ENCODE measurements around the gene SNAPC2. TPM values are rescaled to one million over a fixed set of nuclear protein-coding genes. Genes with fewer than 3 reads are reported as not detected.

The SNAPC2 gene
- polyA plus RNA-seq, 1 of the 3 experiments (the other 2 are of a cell fraction), result 38.7 TPM

GRCh38 chr19:7905859-7906258 lies 14.3 kb upstream of the SNAPC2 start:
- Histone ChIP-seq H3F3A (replicated peaks; ENCODE audit: insufficient read depth) (no peaks in the 10 kb centered on the region), H3K4me3 (ENCODE audit: low read depth in 2 of 2, low read length in 1 of 2) (no peak overlapping the region), H4K20me1 (ENCODE audit: insufficient read depth) (peaks cover 36% of the 10 kb centered on the region), H3K9me2 (no peaks in the 10 kb centered on the region), H3K4me1 (ENCODE audit: control insufficient read depth in 1 of 2, insufficient read depth in 2 of 2, low read depth in 1 of 2, low read length in 1 of 2) (peaks cover 0 to 19% of the 10 kb centered on the region in 2 experiments; a peak in 2 of 4 replicates), H2AFZ (ENCODE audit: low read depth) (no peak overlapping the region), H3K36me3 (replicated peaks in 1 of 2; ENCODE audit: control insufficient read depth in 1 of 2, insufficient read depth in 2 of 2, low read length in 1 of 2) (peaks cover 3 to 15% of the 10 kb centered on the region in 2 experiments), H3K27me3 (ENCODE audit: insufficient read depth) (no peaks in the 10 kb centered on the region), H3K9ac (no peak overlapping the region), H3K9me3 (no peaks in the 10 kb centered on the region), H3K4me2 (no peak overlapping the region; the same call in 1 of the 2 replicates), H3K79me2 (ENCODE audit: insufficient read depth) (peaks cover 43% of the 10 kb centered on the region), H3K27ac (ENCODE audit: low read depth in 2 of 2, low read length in 1 of 2) (no peak overlapping the region)
- DNase-seq, result no peak
- TF ChIP-seq NFIC (IDR thresholded peaks at IDR 0.05; ENCODE audit: borderline replicate concordance), result no peak
- no peak for TF ChIP-seq FOSL2 (IDR thresholded peaks at IDR 0.05; ENCODE audit: borderline replicate concordance, low read depth)
- no peak for TF ChIP-seq GABPA (IDR thresholded peaks at IDR 0.05; ENCODE audit: low read depth)
- TF ChIP-seq RXRA (IDR thresholded peaks at IDR 0.05; ENCODE audit: borderline replicate concordance, low read depth), result no peak
- no peak for TF ChIP-seq IRF3 (IDR thresholded peaks at IDR 0.05; ENCODE audit: low read depth, low read length)
- no peak for TF ChIP-seq PBX3 (IDR thresholded peaks at IDR 0.05)
- no peak for TF ChIP-seq USF1 (IDR thresholded peaks at IDR 0.05; ENCODE audit: borderline replicate concordance, low read depth)
- no peak for TF ChIP-seq MAX (IDR thresholded peaks at IDR 0.05; ENCODE audit: low read depth)
- TF ChIP-seq SIN3A (IDR thresholded peaks at IDR 0.05; ENCODE audit: borderline replicate concordance, low read depth, low read length), result no peak
- TF ChIP-seq YY1 (IDR thresholded peaks at IDR 0.05; ENCODE audit: low read depth), result no peak
- no peak for TF ChIP-seq FOXM1 (IDR thresholded peaks at IDR 0.05; ENCODE audit: low read depth)
- no peak for TF ChIP-seq RCOR1 (IDR thresholded peaks at IDR 0.05; ENCODE audit: low read length)
- no peak for TF ChIP-seq FOXJ3 (CRISPR knock-in tag; IDR thresholded peaks at IDR 0.05)
- no peak for TF ChIP-seq ELF1 (IDR thresholded peaks at IDR 0.05)
- no peak for TF ChIP-seq MXI1 (IDR thresholded peaks at IDR 0.05; ENCODE audit: low read depth, low read length)
- ChIA-PET POLR2A (no interaction called here), CTCF (no interaction called here)
- 99% methylated on average over 9 of the region's 10 CpGs for WGBS (ENCODE audit: low lambda C conversion rate)

- peaks cover 3 to 26% of the 10 kb centered on the region in 2 experiments for H3K36me3 ChIP-seq (replicated peaks in 1 of 2; ENCODE audit: control insufficient read depth in 1 of 2, insufficient read depth in 2 of 2, low read length in 1 of 2)
- no peak overlapping the region for H3K4me2 ChIP-seq
- CTCF ChIA-PET, result no interaction called here
- no peaks in the 10 kb centered on the region for H3K9me2 ChIP-seq
- peaks cover 43% of the 10 kb centered on the region for H3K79me2 ChIP-seq (ENCODE audit: insufficient read depth)
- no peaks in the 10 kb centered on the region for H3F3A ChIP-seq (replicated peaks; ENCODE audit: insufficient read depth)
- peaks cover 0 to 19% of the 10 kb centered on the region in 2 experiments; a peak in 2 of 4 replicates for H3K4me1 ChIP-seq (ENCODE audit: control insufficient read depth in 1 of 2, insufficient read depth in 2 of 2, low read depth in 1 of 2, low read length in 1 of 2)
- no peak for DNase-seq
- no peak overlapping the region for H3K27ac ChIP-seq (ENCODE audit: low read depth in 2 of 2, low read length in 1 of 2)
- POLR2A ChIA-PET, result interaction anchor here (1.3 kb wide), 1 partner anchor 10 kb away, joined by 5 read pairs; no protein-coding TSS in a partner anchor
- H3K9ac ChIP-seq, result no peak overlapping the region
- H3K4me3 ChIP-seq (ENCODE audit: low read depth in 2 of 2, low read length in 1 of 2), result no peak overlapping the region
- H2AFZ ChIP-seq (ENCODE audit: low read depth), result no peak overlapping the region
- no peaks in the 10 kb centered on the region for H3K9me3 ChIP-seq
- H4K20me1 ChIP-seq (ENCODE audit: insufficient read depth), result peaks cover 36% of the 10 kb centered on the region
- 95% methylated on average over 18 of the region's 19 CpGs for WGBS (ENCODE audit: low lambda C conversion rate)
- no peaks in the 10 kb centered on the region for H3K27me3 ChIP-seq (ENCODE audit: insufficient read depth)
- TF ChIP-seq MEF2A (IDR thresholded peaks at IDR 0.05; ENCODE audit: borderline replicate concordance, low read depth) (no peak), CTCF (IDR thresholded peaks at IDR 0.05) (no peak), ELF1 (IDR thresholded peaks at IDR 0.05) (no peak), CHD2 (IDR thresholded peaks at IDR 0.05; ENCODE audit: low read length, partially characterized antibody) (no peak), MAX (IDR thresholded peaks at IDR 0.05; ENCODE audit: low read depth) (no peak), IRF3 (IDR thresholded peaks at IDR 0.05; ENCODE audit: low read depth, low read length) (no peak), MXI1 (IDR thresholded peaks at IDR 0.05; ENCODE audit: low read depth, low read length) (no peak), GATA2 (CRISPR knock-in tag; IDR thresholded peaks at IDR 0.05) (no peak), USF2 (IDR thresholded peaks at IDR 0.05; ENCODE audit: borderline replicate concordance, low read depth, low read length) (no peak)
Observed at GRCh38 chr19:7907122-7907521, 13.0 kb upstream of the SNAPC2 start.
